ENCODE measurements around the gene TEC. TPM values are rescaled to one million over a fixed set of nuclear protein-coding genes. Genes with fewer than 3 reads are reported as not detected.

Gene TEC
- polyA plus RNA-seq, 1 donor (not counting 4 experiments of a cell fraction or from before 2014, with no cell fraction given), result 0.39 TPM

DNA sequence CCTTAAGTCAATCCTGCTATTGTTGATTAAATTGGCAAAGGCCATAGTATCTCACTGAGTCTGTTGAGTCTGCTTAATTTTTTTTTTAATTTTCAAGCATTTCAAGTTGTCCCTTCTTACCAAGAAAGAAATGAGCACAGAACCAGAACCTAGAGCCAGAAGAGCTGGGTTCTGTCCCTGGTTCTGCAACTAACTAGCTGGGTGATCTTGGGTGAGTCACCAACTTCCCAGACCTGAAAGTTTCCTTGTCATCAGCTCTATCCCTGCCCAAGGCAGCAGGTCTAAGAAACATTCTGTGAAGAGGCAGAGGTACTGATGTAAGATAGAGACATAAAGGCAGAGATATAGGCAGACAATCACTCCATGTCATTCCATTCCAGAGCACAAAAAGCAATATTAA, 17.3 kb downstream of the TEC start:
- Histone ChIP-seq H3K27ac (ENCODE audit: control insufficient read depth, insufficient read depth, low read length) (no peak overlapping the region), H3K4me1 (ENCODE audit: control insufficient read depth, extremely low read depth, insufficient read depth, low read length) (no peaks in the 10 kb centered on the region), H4K20me1 (ENCODE audit: control insufficient read depth, extremely low read depth, insufficient read depth, low read length) (no peaks in the 10 kb centered on the region), H3K9me1 (ENCODE audit: control insufficient read depth, extremely low read depth, insufficient read depth, low read length) (no peaks in the 10 kb centered on the region), H3K4me2 (ENCODE audit: control insufficient read depth, extremely low read depth, insufficient read depth, low read depth, low read length) (no peak overlapping the region), H3K79me2 (ENCODE audit: control insufficient read depth, insufficient read depth, low read length) (no peaks in the 10 kb centered on the region), H3K4me3 (ENCODE audit: control insufficient read depth in 2 of 3, extremely low read depth in 1 of 3, insufficient read depth in 2 of 3, low read depth in 1 of 3, low read length in 3 of 3) (no peak overlapping the region), H3K27me3 (ENCODE audit: control insufficient read depth, extremely low read depth, insufficient read depth, low read length) (no peaks in the 10 kb centered on the region), H3K9me3 (ENCODE audit: control insufficient read depth, low read depth, low read length) (no peaks in the 10 kb centered on the region), H3K9ac (ENCODE audit: control insufficient read depth, extremely low read depth, insufficient read depth, low read length) (no peak overlapping the region), H3K36me3 (ENCODE audit: control insufficient read depth in 2 of 2, extremely low read depth in 1 of 2, insufficient read depth in 2 of 2, low read length in 2 of 2) (no peaks in the 10 kb centered on the region), H2AFZ (ENCODE audit: control insufficient read depth, low read length) (no peak overlapping the region)
- dilution Hi-C loops (cut with MboI; ENCODE audit: extremely low pct_ligation_motif_present, low sequenced_read_pairs), result no loop called here
- DNase-seq (ENCODE audit: low read depth, low spot score) (no peak), FAIRE-seq (no peak)
- TF ChIP-seq EZH2 (IDR thresholded peaks at IDR 0.05; ENCODE audit: low read length), result no peak
- TF ChIP-seq, protein P1, sequence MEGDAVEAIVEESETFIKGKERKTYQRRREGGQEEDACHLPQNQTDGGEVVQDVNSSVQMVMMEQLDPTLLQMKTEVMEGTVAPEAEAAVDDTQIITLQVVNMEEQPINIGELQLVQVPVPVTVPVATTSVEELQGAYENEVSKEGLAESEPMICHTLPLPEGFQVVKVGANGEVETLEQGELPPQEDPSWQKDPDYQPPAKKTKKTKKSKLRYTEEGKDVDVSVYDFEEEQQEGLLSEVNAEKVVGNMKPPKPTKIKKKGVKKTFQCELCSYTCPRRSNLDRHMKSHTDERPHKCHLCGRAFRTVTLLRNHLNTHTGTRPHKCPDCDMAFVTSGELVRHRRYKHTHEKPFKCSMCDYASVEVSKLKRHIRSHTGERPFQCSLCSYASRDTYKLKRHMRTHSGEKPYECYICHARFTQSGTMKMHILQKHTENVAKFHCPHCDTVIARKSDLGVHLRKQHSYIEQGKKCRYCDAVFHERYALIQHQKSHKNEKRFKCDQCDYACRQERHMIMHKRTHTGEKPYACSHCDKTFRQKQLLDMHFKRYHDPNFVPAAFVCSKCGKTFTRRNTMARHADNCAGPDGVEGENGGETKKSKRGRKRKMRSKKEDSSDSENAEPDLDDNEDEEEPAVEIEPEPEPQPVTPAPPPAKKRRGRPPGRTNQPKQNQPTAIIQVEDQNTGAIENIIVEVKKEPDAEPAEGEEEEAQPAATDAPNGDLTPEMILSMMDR (optimal IDR thresholded peaks at IDR 0.05 in 1 of 3, IDR thresholded peaks at IDR 0.05 in 1 of 3, conservative IDR thresholded peaks at IDR 0.05 in 1 of 3; ENCODE audit: extremely low read depth in 1 of 3, insufficient read depth in 2 of 3, low read length in 3 of 3), result no peak

DNA sequence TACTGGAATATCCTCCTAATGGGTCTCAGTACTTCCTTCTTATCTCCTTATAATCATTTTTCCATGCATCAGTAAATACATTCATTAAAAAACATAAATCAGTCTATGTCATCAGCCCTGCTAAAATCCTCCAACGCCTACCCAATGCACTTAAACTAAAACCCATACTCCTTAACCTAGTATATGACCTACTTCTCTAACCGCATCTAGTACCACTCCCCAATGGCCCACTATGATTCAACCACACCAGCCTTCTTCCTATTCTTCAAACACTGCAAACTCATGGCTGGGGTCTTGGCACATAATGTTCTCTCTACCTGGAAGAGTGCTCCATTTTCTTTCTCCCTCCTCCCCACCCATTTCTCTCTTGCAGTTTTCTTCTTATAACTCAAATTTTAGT, 18.7 kb downstream of the TEC start:
- H3K4me3 ChIP-seq (ENCODE audit: control insufficient read depth in 2 of 3, extremely low read depth in 1 of 3, insufficient read depth in 2 of 3, low read depth in 1 of 3, low read length in 3 of 3), result no peak overlapping the region
- DNase-seq (ENCODE audit: low read depth, low spot score), result no peak
- H3K9ac ChIP-seq (ENCODE audit: control insufficient read depth, extremely low read depth, insufficient read depth, low read length), result no peak overlapping the region
- no peak overlapping the region for H3K4me2 ChIP-seq (ENCODE audit: control insufficient read depth, extremely low read depth, insufficient read depth, low read depth, low read length)
- H3K4me1 ChIP-seq (ENCODE audit: control insufficient read depth, extremely low read depth, insufficient read depth, low read length), result no peaks in the 10 kb centered on the region
- no peaks in the 10 kb centered on the region for H3K36me3 ChIP-seq (ENCODE audit: control insufficient read depth in 2 of 2, extremely low read depth in 1 of 2, insufficient read depth in 2 of 2, low read length in 2 of 2)
- TF ChIP-seq, protein P1 (optimal IDR thresholded peaks at IDR 0.05 in 1 of 3, IDR thresholded peaks at IDR 0.05 in 1 of 3, conservative IDR thresholded peaks at IDR 0.05 in 1 of 3; ENCODE audit: extremely low read depth in 1 of 3, insufficient read depth in 2 of 3, low read length in 3 of 3), result no peak
- TF ChIP-seq EZH2 (IDR thresholded peaks at IDR 0.05; ENCODE audit: low read length), result no peak
- no peaks in the 10 kb centered on the region for H3K9me3 ChIP-seq (ENCODE audit: control insufficient read depth, low read depth, low read length)
- FAIRE-seq, result no peak
- no peaks in the 10 kb centered on the region for H3K79me2 ChIP-seq (ENCODE audit: control insufficient read depth, insufficient read depth, low read length)
- H4K20me1 ChIP-seq (ENCODE audit: control insufficient read depth, extremely low read depth, insufficient read depth, low read length), result no peaks in the 10 kb centered on the region
- H3K27me3 ChIP-seq (ENCODE audit: control insufficient read depth, extremely low read depth, insufficient read depth, low read length), result no peaks in the 10 kb centered on the region
- no peak overlapping the region for H3K27ac ChIP-seq (ENCODE audit: control insufficient read depth, insufficient read depth, low read length)
- dilution Hi-C loops (cut with MboI; ENCODE audit: extremely low pct_ligation_motif_present, low sequenced_read_pairs), result no loop called here
- H2AFZ ChIP-seq (ENCODE audit: control insufficient read depth, low read length), result no peak overlapping the region
- H3K9me1 ChIP-seq (ENCODE audit: control insufficient read depth, extremely low read depth, insufficient read depth, low read length), result no peaks in the 10 kb centered on the region

Measured in keratinocyte (primary cell).